Esophagus squamous epithelium (tissue), 4 donors: Measurements from ENCODE around the gene ANKRD60.

Source experiments
- CTCF ChIP-seq, 6 experiments: fragments of 450-650 bp in 4 of 6; fragments of 200-600 bp in 2 of 6; sonication (generic) in 2 of 6; IDR thresholded peaks; one replicate each; pipeline ENCODE4 v1.5.1; 2016 to 2019; ENCODE audit warnings: antibody characterized with exemption in 6 of 6, mild to moderate bottlenecking in 4 of 6, moderate library complexity in 4 of 6
- POLR2A ChIP-seq, 4 donors: fragments of 450-650 bp; IDR thresholded peaks; one replicate each; pipeline ENCODE4 v1.6.1; 2017; ENCODE audit warnings: antibody characterized with exemption in 4 of 4, mild to moderate bottlenecking in 4 of 4, moderate library complexity in 3 of 4

- no peak for TF ChIP-seq POLR2A (IDR thresholded peaks at IDR 0.05)
- TF ChIP-seq CTCF (IDR thresholded peaks at IDR 0.05) = no peak
Observed at GRCh38 chr20:58225452-58226200, 2.8 kb downstream of the ANKRD60 start.
